GM12891 (cell line): ENCODE measurements around the gene PRPF39.

Experiments used
- PAX5 ChIP-seq: IDR thresholded peaks from 2 replicates; pipeline ENCODE4 v1.6.1; 2011; ENCODE audit warnings: low read length, moderate library complexity, mild to moderate bottlenecking; ENCODE audit not compliant: insufficient read depth, severe bottlenecking
- POLR2A ChIP-seq: IDR thresholded peaks from 2 replicates; pipeline ENCODE4 v1.6.1; 2011; ENCODE audit warnings: low read depth, low read length, control low read depth
- POLR2AphosphoS5 ChIP-seq: IDR thresholded peaks from 2 replicates; pipeline ENCODE4 v1.6.1; 2011; ENCODE audit warnings: low read depth, low read length, control low read depth
- POU2F2 ChIP-seq: IDR thresholded peaks from 2 replicates; pipeline ENCODE4 v1.6.1; 2011; ENCODE audit warnings: low read depth, mild to moderate bottlenecking, control low read depth, low read length, moderate library complexity
- SPI1 ChIP-seq: IDR thresholded peaks from 2 replicates; pipeline ENCODE4 v1.6.1; 2011; ENCODE audit warnings: low read depth, low read length, control low read depth
- TAF1 ChIP-seq: IDR thresholded peaks from 2 replicates; pipeline ENCODE4 v1.6.1; 2011; ENCODE audit warnings: low read depth, low read length, control low read depth

DNA sequence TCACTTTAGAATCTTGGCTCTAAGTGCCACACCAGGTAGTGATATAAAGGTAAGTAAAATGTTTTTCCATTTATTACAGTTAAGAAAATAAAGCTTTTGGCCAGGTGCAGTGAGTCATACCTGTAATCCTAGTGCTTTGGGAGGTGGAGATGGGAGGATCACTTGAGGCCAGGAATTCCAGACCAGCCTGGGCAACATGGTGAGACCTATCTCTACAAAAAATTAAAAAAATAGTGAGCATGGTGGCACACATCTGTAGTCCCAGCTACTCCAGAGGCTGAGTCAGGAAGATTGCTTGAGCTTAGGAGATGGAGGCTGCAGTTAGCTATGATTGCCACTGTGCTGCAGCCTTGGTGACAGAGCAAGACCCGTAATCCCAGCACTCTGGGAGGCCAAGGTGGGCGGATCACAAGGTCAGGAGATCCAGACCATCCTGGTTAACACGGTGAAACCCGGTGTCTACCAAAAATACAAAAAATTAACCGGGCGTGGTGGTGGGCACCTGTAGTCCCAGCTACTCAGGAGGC, 56.8 kb downstream of the PRPF39 start:
- no peak for TF ChIP-seq POU2F2
- TF ChIP-seq POLR2A, result no peak
- no peak for TF ChIP-seq POLR2AphosphoS5
- no peak for TF ChIP-seq TAF1
- no peak for TF ChIP-seq SPI1
- TF ChIP-seq PAX5, result no peak
